HG03460 (cell line): ENCODE data around the gene RNF145.
"Not testable (repeated sequence)": the region's sequence is repeated elsewhere in the genome, so short reads cannot be mapped to it uniquely, and the experiment has no call there.

Source experiments
- ATAC-seq: cut with Tn5 transposase; IDR thresholded peaks from one replicate; pipeline ENCODE4 v1.9.1; 2021; ENCODE audit not compliant: unreplicated experiment

RNF145 gene, protein sequence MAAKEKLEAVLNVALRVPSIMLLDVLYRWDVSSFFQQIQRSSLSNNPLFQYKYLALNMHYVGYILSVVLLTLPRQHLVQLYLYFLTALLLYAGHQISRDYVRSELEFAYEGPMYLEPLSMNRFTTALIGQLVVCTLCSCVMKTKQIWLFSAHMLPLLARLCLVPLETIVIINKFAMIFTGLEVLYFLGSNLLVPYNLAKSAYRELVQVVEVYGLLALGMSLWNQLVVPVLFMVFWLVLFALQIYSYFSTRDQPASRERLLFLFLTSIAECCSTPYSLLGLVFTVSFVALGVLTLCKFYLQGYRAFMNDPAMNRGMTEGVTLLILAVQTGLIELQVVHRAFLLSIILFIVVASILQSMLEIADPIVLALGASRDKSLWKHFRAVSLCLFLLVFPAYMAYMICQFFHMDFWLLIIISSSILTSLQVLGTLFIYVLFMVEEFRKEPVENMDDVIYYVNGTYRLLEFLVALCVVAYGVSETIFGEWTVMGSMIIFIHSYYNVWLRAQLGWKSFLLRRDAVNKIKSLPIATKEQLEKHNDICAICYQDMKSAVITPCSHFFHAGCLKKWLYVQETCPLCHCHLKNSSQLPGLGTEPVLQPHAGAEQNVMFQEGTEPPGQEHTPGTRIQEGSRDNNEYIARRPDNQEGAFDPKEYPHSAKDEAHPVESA

DNA sequence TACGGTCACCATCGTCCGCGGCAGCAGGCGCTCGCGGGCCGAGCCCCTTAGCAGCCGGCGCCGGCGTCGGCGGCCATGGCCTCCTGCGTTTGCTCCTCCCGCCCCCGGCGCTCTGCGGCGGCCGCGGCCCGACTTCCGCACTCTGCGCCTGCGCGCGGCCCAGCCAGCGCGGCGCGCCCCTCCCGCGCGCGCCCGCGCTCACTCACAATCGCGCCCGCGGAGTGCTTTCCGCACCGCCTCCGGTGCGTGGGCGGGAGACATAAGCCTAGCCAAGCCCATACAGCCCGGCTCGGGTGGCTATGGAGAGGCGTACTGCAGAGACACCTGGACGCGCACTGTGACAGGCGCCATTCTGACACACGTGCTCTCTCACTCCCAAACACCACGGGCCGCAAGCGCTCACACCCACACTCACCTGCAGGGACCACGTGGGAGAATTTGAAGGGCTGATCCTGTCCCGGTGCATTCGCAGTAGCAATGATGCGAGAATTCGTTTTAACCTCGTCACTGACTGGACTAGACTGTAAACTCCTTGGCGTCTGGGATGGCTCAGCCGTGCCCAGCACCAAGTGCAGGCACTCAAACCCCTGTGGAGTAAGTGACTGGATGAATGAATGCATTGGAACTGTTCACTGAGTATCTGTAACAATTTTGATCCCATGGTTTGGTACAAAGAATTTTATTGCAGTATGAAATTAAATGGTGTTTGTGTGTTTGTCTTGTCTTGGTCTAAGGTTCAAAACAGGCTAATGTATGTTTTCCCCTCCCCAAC, at the start of gene RNF145:
Gene RNF145 (minus strand): TSS at position 116 of the 772 bp plus-strand sequence. CDS start 5,936 bp downstream, outside the sequence.
- ATAC-seq: peak; percentile 59

DNA sequence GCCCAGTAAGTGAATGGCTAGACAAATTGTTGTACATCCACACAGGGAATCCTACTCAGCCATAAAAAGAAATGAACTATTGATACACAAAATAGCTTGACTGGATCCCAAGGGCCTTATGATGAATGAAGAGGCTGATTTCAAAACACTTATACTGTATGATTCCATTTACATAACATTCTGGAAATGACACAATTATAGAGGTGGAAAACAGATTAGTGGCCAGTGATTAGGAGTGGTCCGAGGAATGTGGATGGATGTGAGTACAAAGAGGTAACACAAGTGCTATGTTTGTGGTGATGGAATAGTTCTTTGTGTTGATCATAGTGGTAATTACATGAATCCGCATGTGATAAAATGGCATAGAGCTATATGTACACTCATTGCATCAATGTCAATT, 49.0 kb upstream of the RNF145 start:
- no peak for ATAC-seq

DNA sequence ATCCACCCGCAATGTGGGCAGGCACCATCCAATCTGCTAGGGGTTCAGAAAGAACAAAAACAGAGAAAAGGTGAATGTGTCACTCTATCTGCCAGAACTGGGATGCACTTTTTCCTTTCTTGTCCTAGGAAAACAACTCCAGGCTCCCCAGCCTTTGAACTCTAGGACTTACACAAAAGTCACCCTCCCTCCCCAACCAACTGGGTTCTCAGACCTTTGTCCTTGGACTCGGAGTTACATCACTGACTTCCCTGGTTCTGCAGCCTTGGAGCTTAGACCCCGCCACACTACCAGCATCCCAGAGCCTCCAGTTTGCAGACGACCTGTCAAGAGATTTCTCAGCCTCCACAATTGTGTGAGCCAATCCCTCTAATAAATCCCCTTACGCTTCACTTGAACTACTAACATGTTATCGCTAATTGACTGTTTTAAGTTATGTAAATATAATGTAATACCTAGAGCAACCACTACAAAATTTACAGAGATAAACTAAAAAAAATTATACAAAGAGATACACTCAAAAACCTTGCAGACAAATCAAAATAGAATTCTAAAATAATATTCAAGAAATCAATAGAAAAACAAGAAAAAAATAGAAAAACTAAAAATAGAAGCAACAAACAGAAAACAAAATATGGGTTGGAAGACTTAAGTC, 48.4 kb upstream of the RNF145 start:
- no peak for ATAC-seq

DNA sequence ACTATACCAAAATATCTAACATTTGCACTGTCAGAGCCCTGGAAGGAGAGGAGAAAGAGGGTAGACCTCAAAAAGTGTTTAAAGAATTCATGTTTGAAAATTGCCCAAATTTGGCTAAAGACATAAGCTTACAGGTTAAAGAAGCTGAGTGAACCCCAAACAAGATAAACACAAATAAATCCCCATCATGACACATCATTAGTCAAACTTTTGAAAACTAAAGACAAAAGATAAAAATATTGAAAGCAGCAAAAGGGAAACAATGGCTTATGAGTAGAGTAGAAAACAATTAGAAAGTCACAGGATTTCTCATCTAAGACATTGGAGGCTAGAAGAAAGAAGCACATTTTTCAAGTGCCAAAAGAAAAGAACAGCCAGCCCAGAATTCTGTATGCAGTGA, 47.7 kb upstream of the RNF145 start:
- no peak for ATAC-seq

DNA sequence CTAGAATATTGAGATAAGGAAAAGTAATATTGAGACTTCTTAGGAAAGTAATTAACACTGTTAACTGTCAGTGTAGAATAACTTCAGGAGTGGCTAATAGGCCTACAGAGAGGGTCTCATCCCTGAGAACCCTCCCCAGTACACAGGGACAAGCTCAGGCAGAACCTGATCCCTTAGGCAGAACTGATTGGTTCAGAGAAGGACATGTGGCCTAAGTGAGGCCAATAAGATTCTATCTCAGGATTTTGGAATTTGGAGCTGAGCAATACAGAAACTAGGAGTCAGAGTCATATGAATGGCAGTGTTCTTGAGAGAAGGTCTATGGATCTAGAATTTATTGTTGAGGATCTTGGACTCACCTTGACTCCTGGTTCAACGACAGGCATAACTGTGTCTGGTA, 42.8 kb upstream of the RNF145 start:
- no peak for ATAC-seq

DNA sequence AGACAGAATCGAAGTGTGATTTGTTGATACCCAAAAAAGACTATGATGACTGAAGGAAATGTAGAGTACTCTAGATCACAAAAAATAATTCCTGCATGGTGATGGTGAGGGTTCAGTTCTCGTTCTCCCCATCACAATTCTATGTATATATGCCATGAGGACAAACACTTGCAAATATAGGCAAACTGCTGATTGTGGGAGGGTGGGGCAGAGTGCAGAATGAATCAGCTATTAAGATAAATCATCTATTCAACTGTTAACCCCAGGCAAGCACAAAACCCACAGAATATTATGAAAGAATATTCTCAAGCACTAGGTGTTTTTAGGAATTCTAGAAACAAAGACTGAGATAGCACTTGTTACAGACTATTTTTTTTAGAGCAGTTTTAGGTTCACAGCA, 39.8 kb upstream of the RNF145 start:
- no peak for ATAC-seq

DNA sequence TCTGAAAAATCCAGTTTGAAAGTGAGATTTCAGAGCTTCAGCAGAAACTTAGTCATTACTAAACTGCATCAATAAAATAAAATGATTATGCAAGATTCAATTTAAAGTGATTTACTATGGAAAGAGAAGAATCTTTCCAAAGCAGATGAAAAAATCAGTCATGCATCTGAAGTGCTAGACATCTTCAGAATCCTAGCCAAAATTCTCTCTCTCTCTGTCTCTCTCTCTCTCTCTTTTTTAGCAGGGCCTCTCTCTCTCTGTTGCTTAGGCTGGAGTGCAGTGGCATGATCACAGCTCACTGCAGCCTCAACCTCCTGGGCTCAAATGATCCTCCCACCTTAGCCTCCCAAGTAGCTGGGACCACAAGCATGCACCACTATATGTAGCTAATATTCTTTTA, 35.5 kb upstream of the RNF145 start:
- ATAC-seq: no peak

DNA sequence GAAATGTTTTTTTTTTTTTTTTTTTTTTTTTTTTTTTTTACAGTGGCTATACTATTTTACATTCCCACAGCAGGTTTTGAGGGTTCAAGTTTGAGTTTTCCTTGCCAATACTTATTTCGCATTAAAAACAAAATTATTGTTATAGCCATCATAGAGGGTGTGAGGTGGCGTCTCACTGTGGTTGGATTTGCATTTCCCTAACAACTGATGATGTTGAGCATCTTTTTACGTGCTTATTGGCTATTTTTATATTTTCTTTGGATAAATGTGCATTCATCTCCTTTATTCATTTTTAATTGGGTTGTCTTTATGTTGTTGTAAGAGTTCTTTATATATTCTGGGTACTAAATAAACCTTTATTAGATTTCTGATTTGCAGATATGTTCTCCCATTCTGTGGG, 34.8 kb upstream of the RNF145 start:
- ATAC-seq: no peak

DNA sequence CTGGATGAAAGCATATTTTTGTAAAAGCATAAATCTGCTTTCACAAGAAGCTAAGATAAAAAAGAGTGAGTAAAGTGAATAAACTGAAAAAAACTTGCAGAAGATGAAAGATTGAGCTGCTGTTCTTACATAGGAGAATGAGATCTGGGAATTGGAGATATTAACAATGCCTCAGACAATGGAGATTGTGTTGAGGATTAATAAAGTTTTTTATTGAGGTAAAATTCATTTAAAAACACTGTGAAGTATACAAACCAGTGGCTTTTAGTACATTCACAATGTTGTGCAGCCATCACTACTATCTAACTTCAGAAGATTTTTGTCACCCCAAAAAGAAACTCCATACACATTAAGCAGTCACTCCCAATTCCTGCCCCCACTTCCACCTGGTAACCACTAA, 34.0 kb upstream of the RNF145 start:
- no peak for ATAC-seq

DNA sequence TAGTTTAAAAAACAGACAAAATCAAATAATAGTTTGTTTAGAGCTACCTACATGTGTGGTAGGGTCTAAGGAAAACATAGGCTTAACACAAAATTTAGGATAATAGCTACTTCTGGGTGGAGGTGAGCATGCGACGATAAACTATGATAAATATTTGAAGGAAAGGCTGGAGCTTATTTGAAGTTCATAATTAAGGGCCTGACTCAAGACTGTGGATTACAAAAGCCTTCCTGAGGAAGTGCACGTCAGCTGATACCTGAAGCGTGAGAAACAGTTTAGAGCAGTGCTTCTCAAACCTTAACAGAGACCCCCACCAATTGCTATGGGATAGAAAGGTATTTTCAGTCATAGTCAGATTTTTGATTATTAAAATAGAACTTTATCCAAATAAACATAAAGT, 33.3 kb upstream of the RNF145 start:
- ATAC-seq: no peak

DNA sequence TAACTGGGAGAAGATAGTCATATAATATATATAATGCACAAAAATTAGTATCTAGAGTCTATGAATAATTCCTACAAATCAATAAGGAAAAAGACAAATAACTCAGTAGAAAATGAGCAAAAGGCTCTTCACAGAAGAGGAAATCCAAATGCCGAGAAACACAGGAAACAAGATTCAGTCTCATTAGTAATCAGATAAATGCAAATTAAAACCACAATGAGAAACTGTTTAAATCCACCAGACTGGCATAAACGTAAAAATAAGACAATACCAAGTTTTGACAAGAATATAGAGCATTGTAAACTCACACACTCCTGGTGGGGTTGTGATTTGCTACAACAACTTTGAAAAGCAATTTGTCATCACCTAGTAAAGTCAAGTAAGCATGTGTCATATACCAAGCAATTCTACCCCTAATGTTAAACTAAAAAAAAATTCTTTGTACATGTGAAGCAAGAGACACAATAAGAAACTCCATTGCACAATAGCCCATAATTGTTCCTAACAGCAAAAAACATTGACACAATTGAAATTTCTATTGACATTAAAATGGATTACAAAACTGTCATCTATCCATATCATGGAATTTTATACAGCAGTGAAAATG, 32.7 kb upstream of the RNF145 start:
- no peak for ATAC-seq

DNA sequence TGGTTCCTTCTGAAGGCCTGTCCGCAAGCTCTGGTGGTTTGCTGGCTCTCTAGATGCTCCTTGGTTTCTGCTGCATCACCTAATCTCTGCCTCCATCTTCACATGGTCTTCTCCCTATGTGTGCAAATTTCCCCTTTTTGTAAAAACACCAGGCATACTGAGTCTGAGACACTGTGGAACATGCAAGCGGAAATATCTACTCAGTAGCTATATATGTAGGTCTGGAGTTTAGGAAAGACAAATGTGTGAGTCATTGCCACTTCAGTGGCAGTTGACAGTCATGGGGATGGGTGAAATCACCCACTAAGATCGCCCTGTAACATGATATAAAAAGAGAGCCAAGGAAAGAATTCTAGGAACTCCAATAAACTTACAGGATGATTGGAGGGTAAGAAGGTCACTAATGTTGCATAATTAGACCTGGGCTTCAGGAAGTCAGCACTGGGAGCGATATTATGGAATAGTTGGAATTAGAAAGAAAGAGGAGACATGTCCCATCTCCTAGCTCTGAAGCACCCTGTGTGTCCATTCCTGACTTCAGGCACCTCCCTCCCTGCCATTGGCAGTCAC, 31.0 kb upstream of the RNF145 start:
- no peak for ATAC-seq

DNA sequence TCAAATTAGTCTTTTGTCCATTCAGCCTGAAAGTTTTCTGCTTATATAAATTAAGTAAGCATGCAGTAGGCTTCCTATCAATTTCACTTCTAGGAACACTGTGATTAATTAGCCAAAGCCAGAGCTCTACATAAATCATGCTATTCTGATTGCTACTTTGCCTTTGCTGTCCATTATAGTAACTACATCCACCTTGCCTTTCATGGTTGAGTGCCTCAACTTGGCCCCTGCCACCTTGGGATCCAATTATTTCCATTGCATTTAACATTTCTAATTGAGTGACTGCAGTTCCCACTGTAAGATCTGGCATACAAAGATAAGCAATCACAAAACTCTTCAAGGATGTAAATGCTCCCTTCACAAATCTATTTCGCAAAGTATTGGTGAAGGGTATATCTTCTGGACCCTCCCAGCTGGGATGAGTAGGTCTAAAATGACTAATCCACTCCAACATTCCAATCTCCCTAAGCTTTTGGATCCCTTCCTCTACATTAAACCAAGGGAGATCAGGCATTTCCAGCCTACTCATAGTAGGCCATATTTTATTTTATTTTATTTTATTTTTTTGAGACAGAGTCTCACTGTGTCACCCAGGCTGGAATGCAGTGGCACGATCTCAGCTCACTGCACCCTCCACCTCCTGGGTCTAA, 26.6 kb upstream of the RNF145 start:
- not testable (repeated sequence) for ATAC-seq

DNA sequence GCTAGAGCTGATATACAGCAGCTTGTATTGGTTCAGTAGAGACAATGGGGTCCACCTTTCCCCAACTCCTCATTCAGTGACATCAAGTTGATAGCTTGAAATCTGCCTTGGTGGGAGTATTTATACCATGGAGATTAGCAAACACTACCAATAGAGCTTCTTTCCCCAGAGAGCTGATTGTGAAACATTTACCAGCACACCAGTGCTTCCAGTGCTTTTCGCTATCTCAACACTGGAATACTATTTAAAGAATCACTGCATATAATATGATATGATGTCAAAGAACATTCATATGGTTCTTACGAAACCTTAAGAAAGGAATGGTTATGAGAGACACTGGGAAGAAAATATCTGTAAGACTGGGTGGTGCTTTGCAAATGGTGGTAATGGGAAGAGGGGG, 21.8 kb upstream of the RNF145 start:
- ATAC-seq: no peak

DNA sequence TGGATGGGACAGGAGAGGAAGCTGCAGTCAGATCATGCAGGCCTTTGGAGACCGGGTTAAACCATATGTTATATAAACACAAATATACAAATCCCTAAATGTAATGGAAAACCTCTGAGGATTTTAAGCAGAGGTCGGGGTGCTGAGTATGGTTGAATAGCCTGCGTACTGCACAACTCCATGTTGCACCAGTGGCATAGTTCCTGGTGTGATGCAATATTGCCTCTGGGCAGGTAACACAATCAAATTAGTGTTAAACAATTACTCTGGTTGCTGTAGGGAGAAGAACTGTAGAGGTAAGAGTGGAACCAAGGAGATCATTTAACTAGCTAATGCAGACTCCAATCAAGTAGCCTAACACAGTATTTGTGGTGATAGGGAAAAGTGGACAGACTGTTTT, 21.3 kb upstream of the RNF145 start:
- no peak for ATAC-seq

DNA sequence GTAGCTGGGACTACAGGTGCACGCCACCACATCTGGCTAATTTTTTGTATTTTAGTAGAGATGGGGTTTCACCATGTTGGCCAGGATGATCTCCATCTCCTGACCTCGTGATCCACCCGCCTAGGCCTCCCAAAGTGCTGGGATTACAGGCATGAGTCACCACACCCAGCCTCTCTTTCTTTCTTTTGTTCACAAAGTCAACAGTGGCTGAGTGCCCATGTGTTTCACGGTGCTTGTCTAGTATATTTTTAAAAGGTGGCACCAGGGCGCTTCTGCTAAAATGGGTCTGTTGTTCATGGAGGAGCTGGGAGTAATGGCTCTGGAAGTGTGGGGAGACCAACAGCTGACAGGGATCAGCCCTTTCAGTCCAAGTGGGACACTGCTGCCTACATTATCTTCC, 18.7 kb upstream of the RNF145 start:
- ATAC-seq: not testable (repeated sequence)

DNA sequence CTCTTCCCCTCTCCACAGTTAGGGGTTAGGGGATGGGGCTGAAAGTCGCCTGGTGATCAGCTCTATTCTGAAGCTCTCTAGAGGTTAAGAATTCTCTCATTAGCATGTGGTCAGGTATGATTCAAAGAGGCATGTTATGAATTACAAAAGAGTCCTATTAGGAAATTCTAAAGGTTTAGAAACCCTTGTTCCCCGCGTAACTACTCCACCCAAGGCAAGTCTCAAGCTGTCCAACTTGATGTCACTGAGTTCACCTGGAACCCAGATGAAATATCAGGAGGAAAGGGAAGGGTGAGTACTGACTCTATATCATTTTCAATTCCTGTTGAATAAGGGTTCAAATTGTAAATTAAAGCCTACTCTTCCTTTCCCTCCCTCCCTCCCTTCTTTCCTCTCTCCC, 18.1 kb upstream of the RNF145 start:
- no peak for ATAC-seq

DNA sequence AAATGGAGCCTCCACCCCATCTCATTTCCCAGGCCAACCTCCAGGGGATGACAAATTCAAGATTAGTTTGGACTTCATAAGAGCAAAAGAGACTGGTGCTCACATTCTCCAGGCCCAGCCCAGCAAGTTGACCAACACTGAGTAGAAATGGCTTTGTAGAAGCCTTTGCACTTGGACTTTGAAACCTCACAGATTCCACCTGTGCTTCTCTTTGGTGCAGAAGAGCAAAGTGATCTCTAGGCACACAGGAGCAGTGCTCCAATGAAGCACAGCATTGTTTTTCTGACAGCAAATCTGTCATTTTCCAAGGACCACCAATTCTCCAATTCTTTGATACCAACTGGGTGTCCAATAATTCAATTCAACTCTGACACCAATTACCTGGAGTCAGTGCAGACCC, 17.1 kb upstream of the RNF145 start:
- ATAC-seq: no peak

DNA sequence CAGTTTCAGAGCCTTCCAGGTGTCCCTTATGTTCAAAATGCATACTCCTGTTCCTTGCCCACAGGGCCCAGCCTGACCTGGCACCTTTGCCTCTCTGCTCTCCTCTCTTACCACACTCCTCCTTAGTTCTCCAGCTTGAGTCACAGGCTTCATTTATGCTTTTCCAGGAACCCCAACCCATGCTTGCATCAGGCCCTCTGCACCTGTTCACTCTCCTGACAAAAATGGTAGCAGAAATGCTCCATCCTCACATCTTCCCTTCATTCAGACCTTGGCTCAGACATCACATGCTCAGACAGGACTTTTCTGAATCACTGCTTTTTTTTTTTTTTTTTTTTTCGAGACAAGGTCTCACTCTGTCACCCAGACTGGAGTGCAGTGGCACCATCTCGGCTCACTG, 15.1 kb upstream of the RNF145 start:
- no peak for ATAC-seq

DNA sequence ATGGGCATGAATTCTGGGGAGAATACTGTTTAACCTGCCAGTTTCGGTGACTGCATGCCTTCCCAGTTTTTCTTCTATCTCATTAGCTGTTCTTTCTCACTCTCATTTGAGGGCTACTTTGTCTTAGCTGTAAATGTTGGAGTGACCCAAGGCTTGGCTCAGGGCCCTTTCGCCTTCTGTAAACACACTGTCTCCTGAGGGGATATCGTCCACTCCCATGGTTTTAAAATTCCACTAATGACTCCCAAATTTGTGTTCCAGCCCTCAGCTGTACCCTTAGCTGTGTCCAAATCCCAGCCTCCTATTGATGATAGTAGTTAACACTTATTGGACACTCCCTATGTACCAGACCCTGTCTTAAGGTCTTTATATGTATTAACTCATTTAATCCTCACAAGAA, 14.1 kb upstream of the RNF145 start:
- no peak for ATAC-seq
